ENCODE results near the gene AATK.

GRCh38 chr17:81154961-81155360 lies 11.1 kb downstream of the AATK start:
- TF ChIP-seq YY1 (IDR thresholded peaks at IDR 0.05; ENCODE audit: insufficient read depth, insufficient read length) (no peak), SUZ12 (IDR thresholded peaks at IDR 0.05; ENCODE audit: extremely low read depth, insufficient read depth, insufficient read length) (no peak)

Data from NT2/D1 (cell line).